GM19397 (cell line): ENCODE data around the gene PDE9A.

ENCODE experiments used
- ATAC-seq: cut with Tn5 transposase; IDR thresholded peaks from one replicate; pipeline ENCODE4 v1.9.1; 2021; ENCODE audit warnings: mild to moderate bottlenecking, moderate library complexity; ENCODE audit not compliant: unreplicated experiment

Gene PDE9A

GRCh38 chr21:42753804-42754203, 100.4 kb downstream of the PDE9A start:
- no peak for ATAC-seq

- ATAC-seq: no peak
These were observed 101.0 kb downstream of the PDE9A start for GRCh38 chr21:42754270-42754933.

GRCh38 chr21:42755031-42755665, 101.7 kb downstream of the PDE9A start:
- no peak for ATAC-seq

- no peak for ATAC-seq
These were observed 102.6 kb downstream of the PDE9A start for GRCh38 chr21:42755766-42756579.

- ATAC-seq: no peak
These were observed 103.3 kb downstream of the PDE9A start for GRCh38 chr21:42756580-42757250.

- ATAC-seq: no peak
These were observed 104.0 kb downstream of the PDE9A start for GRCh38 chr21:42757422-42757821.

- no peak for ATAC-seq
These were observed 104.6 kb downstream of the PDE9A start for GRCh38 chr21:42757826-42758655.

GRCh38 chr21:42758721-42759593, 105.5 kb downstream of the PDE9A start:
- ATAC-seq: no peak

GRCh38 chr21:42759594-42759927, 106.1 kb downstream of the PDE9A start:
- no peak for ATAC-seq

- no peak for ATAC-seq
These were observed 107.0 kb downstream of the PDE9A start for GRCh38 chr21:42760361-42760950.

- no peak for ATAC-seq
These were observed 107.7 kb downstream of the PDE9A start for GRCh38 chr21:42760951-42761751.

GRCh38 chr21:42761776-42762335, 108.4 kb downstream of the PDE9A start:
- ATAC-seq: no peak

- no peak for ATAC-seq
These were observed 110.4 kb downstream of the PDE9A start for GRCh38 chr21:42763581-42764442.

- no peak for ATAC-seq
These were observed 111.0 kb downstream of the PDE9A start for GRCh38 chr21:42764443-42764760.

GRCh38 chr21:42764883-42765282, 111.5 kb downstream of the PDE9A start:
- no peak for ATAC-seq

GRCh38 chr21:42765656-42766055, 112.2 kb downstream of the PDE9A start:
- no peak for ATAC-seq
